HG03196 (cell line): ENCODE data around the gene SPAG9.
"Not testable (repeated sequence)": the region's sequence is repeated elsewhere in the genome, so short reads cannot be mapped to it uniquely, and the experiment has no call there.

Experiments
- ATAC-seq: cut with Tn5 transposase; IDR thresholded peaks from one replicate; pipeline ENCODE4 v1.9.1; 2021; ENCODE audit not compliant: unreplicated experiment

Gene SPAG9

GRCh38 chr17:50941676-50942048 is 179.0 kb downstream of the SPAG9 start:
- ATAC-seq = not testable (repeated sequence)

GRCh38 chr17:50939795-50940684 is 180.6 kb downstream of the SPAG9 start:
- no peak for ATAC-seq

GRCh38 chr17:50939542-50939794 is 181.2 kb downstream of the SPAG9 start:
- no peak for ATAC-seq

- ATAC-seq = no peak
These were observed 181.7 kb downstream of the SPAG9 start for GRCh38 chr17:50938821-50939541.

GRCh38 chr17:50935996-50936266 is 184.7 kb downstream of the SPAG9 start:
- no peak for ATAC-seq

- ATAC-seq = no peak
These were observed 185.3 kb downstream of the SPAG9 start for GRCh38 chr17:50935221-50935995.

- ATAC-seq = no peak
These were observed 185.9 kb downstream of the SPAG9 start for GRCh38 chr17:50934672-50935220.

- ATAC-seq = no peak
These were observed 186.5 kb downstream of the SPAG9 start for GRCh38 chr17:50934161-50934560.

- no peak for ATAC-seq
These were observed 189.3 kb downstream of the SPAG9 start for GRCh38 chr17:50931144-50931908.

GRCh38 chr17:50928646-50929045 is 192.0 kb downstream of the SPAG9 start:
- no peak for ATAC-seq

GRCh38 chr17:50927287-50927686 is 193.4 kb downstream of the SPAG9 start:
- no peak for ATAC-seq

- no peak for ATAC-seq
These were observed 194.1 kb downstream of the SPAG9 start for GRCh38 chr17:50926523-50926922.

- no peak for ATAC-seq
These were observed 195.3 kb downstream of the SPAG9 start for GRCh38 chr17:50925296-50925891.

- ATAC-seq = no peak
These were observed 195.9 kb downstream of the SPAG9 start for GRCh38 chr17:50924800-50925199.

- no peak for ATAC-seq
These were observed 196.4 kb downstream of the SPAG9 start for GRCh38 chr17:50924300-50924699.

GRCh38 chr17:50923611-50924010 is 197.1 kb downstream of the SPAG9 start:
- no peak for ATAC-seq

GRCh38 chr17:50922721-50923405 is 197.8 kb downstream of the SPAG9 start:
- no peak for ATAC-seq

GRCh38 chr17:50922107-50922506 is 198.6 kb downstream of the SPAG9 start:
- no peak for ATAC-seq

- ATAC-seq = no peak
These were observed 199.6 kb downstream of the SPAG9 start for GRCh38 chr17:50920891-50921586.
